ENCODE results near the gene CLDN19.

The CLDN19 gene

GRCh38 chr1:42774928-42775526 is 35.0 kb upstream of the CLDN19 start:
- peaks cover 2% of the 10 kb centered on the region; the same call in 1 of the 2 replicates for H3K4me1 ChIP-seq (ENCODE audit: control insufficient read depth, insufficient read depth, low read length)
- no peaks in the 10 kb centered on the region for H3K9me3 ChIP-seq (ENCODE audit: control insufficient read depth, insufficient read depth, low read length)
- no peaks in the 10 kb centered on the region for H3K27me3 ChIP-seq (ENCODE audit: control insufficient read depth, insufficient read depth, low read length)
- no peak overlapping the region for H3K9ac ChIP-seq (ENCODE audit: low read depth, low read length)
- H3K4me3 ChIP-seq (ENCODE audit: low read depth, low read length): no peak overlapping the region
- H3K36me3 ChIP-seq (ENCODE audit: control insufficient read depth, insufficient read depth, low read length): peaks cover 53% of the 10 kb centered on the region
- no peak overlapping the region for H3K27ac ChIP-seq (ENCODE audit: low read depth, low read length)

GRCh38 chr1:42773420-42773819 is 33.4 kb upstream of the CLDN19 start:
- Histone ChIP-seq H3K36me3 (ENCODE audit: control insufficient read depth, insufficient read depth, low read length) (peaks cover 44% of the 10 kb centered on the region), H3K9me3 (ENCODE audit: control insufficient read depth, insufficient read depth, low read length) (no peaks in the 10 kb centered on the region), H3K27me3 (ENCODE audit: control insufficient read depth, insufficient read depth, low read length) (no peaks in the 10 kb centered on the region), H3K9ac (ENCODE audit: low read depth, low read length) (no peak overlapping the region), H3K27ac (ENCODE audit: low read depth, low read length) (no peak overlapping the region), H3K4me1 (ENCODE audit: control insufficient read depth, insufficient read depth, low read length) (peaks cover 2% of the 10 kb centered on the region; the same call in 1 of the 2 replicates), H3K4me3 (ENCODE audit: low read depth, low read length) (no peak overlapping the region)

- peaks cover 10% of the 10 kb centered on the region for H3K36me3 ChIP-seq (ENCODE audit: control insufficient read depth, insufficient read depth, low read length)
- H3K9me3 ChIP-seq (ENCODE audit: control insufficient read depth, insufficient read depth, low read length): no peaks in the 10 kb centered on the region
- no peak overlapping the region for H3K9ac ChIP-seq (ENCODE audit: low read depth, low read length)
- H3K27ac ChIP-seq (ENCODE audit: low read depth, low read length): no peak overlapping the region
- H3K4me3 ChIP-seq (ENCODE audit: low read depth, low read length): no peak overlapping the region
- peaks cover 12% of the 10 kb centered on the region for H3K4me1 ChIP-seq (ENCODE audit: control insufficient read depth, insufficient read depth, low read length)
- no peaks in the 10 kb centered on the region for H3K27me3 ChIP-seq (ENCODE audit: control insufficient read depth, insufficient read depth, low read length)
Observed at GRCh38 chr1:42769811-42770210, 29.8 kb upstream of the CLDN19 start.

GRCh38 chr1:42768172-42768571 is 28.1 kb upstream of the CLDN19 start:
- Histone ChIP-seq H3K27ac (ENCODE audit: low read depth, low read length) (no peak overlapping the region), H3K4me1 (ENCODE audit: control insufficient read depth, insufficient read depth, low read length) (peaks cover 17% of the 10 kb centered on the region), H3K4me3 (ENCODE audit: low read depth, low read length) (peak overlapping the region; percentile 88), H3K9me3 (ENCODE audit: control insufficient read depth, insufficient read depth, low read length) (no peaks in the 10 kb centered on the region), H3K36me3 (ENCODE audit: control insufficient read depth, insufficient read depth, low read length) (no peaks in the 10 kb centered on the region; the same call in 1 of the 2 replicates), H3K9ac (ENCODE audit: low read depth, low read length) (0 out of 2 replicates have a peak overlapping the region, but pooled peaks have one; percentile 70), H3K27me3 (ENCODE audit: control insufficient read depth, insufficient read depth, low read length) (no peaks in the 10 kb centered on the region)

DNA sequence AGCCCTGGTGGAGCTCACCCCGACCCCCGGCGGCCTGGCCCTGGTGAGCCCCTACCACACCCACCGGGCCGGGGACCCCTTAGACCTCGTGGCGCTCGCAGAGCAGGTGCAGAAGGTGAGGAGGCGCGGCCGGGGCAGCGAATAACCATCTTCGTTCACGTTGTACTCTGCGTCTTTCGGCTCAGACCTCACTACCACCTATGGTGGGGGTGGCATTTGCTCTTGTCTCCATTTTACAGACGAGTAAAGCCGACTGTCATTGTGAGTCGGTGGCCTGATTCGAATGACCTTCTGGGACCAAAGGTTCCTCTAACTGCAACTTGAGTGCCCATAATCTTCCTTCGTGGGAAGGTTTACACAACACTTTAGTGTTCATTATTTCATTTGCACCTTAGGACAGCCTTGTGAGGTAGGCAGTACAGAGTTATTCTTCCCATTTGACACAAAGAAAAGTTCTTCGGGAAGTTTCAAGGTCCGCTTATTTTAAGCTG is 27.5 kb upstream of the CLDN19 start:
- Histone ChIP-seq H3K4me3 (ENCODE audit: low read depth, low read length) (peak overlapping the region; percentile 88), H3K4me1 (ENCODE audit: control insufficient read depth, insufficient read depth, low read length) (peaks cover 15% of the 10 kb centered on the region), H3K27ac (ENCODE audit: low read depth, low read length) (peak overlapping the region; percentile 77), H3K27me3 (ENCODE audit: control insufficient read depth, insufficient read depth, low read length) (no peaks in the 10 kb centered on the region), H3K9me3 (ENCODE audit: control insufficient read depth, insufficient read depth, low read length) (no peaks in the 10 kb centered on the region), H3K36me3 (ENCODE audit: control insufficient read depth, insufficient read depth, low read length) (no peaks in the 10 kb centered on the region), H3K9ac (ENCODE audit: low read depth, low read length) (peak overlapping the region; percentile 70)

GRCh38 chr1:42766741-42767509 is 26.9 kb upstream of the CLDN19 start, which contains the start of the genes C1orf50 and P3H1:
TSS of gene C1orf50 (plus strand) at chr1:42767249. CDS start at chr1:42767312, 63 bp downstream.
TSS of gene P3H1 (minus strand) at chr1:42767028. CDS start at chr1:42766971, 57 bp downstream.
- Histone ChIP-seq H3K27ac (ENCODE audit: low read depth, low read length) (peak within 1 kb of the TSS; percentile 77), H3K27me3 (ENCODE audit: control insufficient read depth, insufficient read depth, low read length) (no peaks in the 10 kb centered on the region), H3K4me1 (ENCODE audit: control insufficient read depth, insufficient read depth, low read length) (peaks cover 15% of the 10 kb centered on the region; the same call in 1 of the 2 replicates)

DNA sequence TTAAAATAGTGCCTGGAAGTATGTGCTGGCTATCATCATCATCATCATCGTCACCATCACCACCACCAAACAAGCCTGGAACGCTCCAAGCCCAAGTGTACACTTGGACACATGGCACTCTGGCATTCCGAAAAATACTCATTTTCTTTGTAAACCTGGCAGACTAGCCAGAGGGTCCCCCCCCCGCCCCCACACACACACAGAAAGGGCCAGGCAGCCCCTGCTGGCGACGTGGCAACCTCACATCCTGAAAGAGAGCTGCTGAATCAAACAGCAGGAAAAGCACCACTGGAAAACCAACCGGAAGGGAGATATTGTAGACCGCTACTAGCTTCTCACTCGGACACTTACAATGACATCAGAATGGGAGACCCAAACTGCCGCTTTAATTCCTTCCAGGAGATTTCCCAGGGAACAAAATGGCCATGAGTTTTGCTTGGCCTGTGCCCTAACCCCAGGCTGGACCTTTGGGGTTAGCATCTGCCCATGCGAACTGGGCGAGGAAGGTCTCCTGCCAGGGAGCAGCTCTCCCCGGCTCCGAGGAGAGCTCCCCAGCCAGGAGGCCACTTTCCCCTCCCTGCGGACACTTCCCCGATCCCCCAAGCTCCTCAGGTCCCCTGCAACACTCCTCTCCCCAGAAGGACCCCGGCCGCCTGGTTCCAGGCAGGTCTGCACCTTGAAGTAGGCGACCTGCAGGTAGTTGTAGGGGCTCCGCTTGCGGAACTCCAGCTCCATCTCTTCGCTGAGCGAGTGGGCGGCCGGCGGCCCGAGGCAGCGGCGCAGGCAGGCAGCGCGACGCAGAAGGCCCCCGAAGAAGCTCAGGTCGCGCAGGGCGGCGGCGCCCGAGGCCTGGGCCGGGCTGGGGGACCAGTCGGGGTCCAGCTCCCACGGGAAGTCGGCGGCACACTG is 26.1 kb upstream of the CLDN19 start:
- H3K9me3 ChIP-seq (ENCODE audit: control insufficient read depth, insufficient read depth, low read length): no peaks in the 10 kb centered on the region
- H3K9ac ChIP-seq (ENCODE audit: low read depth, low read length): peak overlapping the region; percentile 58
- H3K27me3 ChIP-seq (ENCODE audit: control insufficient read depth, insufficient read depth, low read length): no peaks in the 10 kb centered on the region
- peaks cover 15% of the 10 kb centered on the region; the same call in 1 of the 2 replicates for H3K4me1 ChIP-seq (ENCODE audit: control insufficient read depth, insufficient read depth, low read length)
- peak overlapping the region; percentile 58 for H3K27ac ChIP-seq (ENCODE audit: low read depth, low read length)
- peak overlapping the region; percentile 88 for H3K4me3 ChIP-seq (ENCODE audit: low read depth, low read length)
- peaks cover 14% of the 10 kb centered on the region; the same call in 1 of the 2 replicates for H3K36me3 ChIP-seq (ENCODE audit: control insufficient read depth, insufficient read depth, low read length)

More at GRCh38 chr1:42766741-42767509, 26.9 kb upstream of the CLDN19 start, which contains the start of the genes C1orf50 and P3H1:
- Histone ChIP-seq H3K4me3 (ENCODE audit: low read depth, low read length) (peak within 1 kb of the TSS; percentile 88), H3K9ac (ENCODE audit: low read depth, low read length) (peak within 1 kb of the TSS; percentile 70), H3K9me3 (ENCODE audit: control insufficient read depth, insufficient read depth, low read length) (no peaks in the 10 kb centered on the region), H3K36me3 (ENCODE audit: control insufficient read depth, insufficient read depth, low read length) (peaks cover 6% of the 10 kb centered on the region; the same call in 1 of the 2 replicates)

GRCh38 chr1:42765269-42765668 is 25.2 kb upstream of the CLDN19 start:
- peak overlapping the region; percentile 4; the same call in 1 of the 2 replicates for H3K9ac ChIP-seq (ENCODE audit: low read depth, low read length)
- H3K27ac ChIP-seq (ENCODE audit: low read depth, low read length): no peak overlapping the region
- peaks cover 15% of the 10 kb centered on the region; the same call in 1 of the 2 replicates for H3K4me1 ChIP-seq (ENCODE audit: control insufficient read depth, insufficient read depth, low read length)
- peaks cover 16% of the 10 kb centered on the region; the same call in 1 of the 2 replicates for H3K36me3 ChIP-seq (ENCODE audit: control insufficient read depth, insufficient read depth, low read length)
- H3K9me3 ChIP-seq (ENCODE audit: control insufficient read depth, insufficient read depth, low read length): no peaks in the 10 kb centered on the region
- peak overlapping the region; percentile 88 for H3K4me3 ChIP-seq (ENCODE audit: low read depth, low read length)
- no peaks in the 10 kb centered on the region for H3K27me3 ChIP-seq (ENCODE audit: control insufficient read depth, insufficient read depth, low read length)

- H3K4me3 ChIP-seq (ENCODE audit: low read depth, low read length): no peak overlapping the region
- H3K27ac ChIP-seq (ENCODE audit: low read depth, low read length): no peak overlapping the region
- peaks cover 15% of the 10 kb centered on the region; the same call in 1 of the 2 replicates for H3K4me1 ChIP-seq (ENCODE audit: control insufficient read depth, insufficient read depth, low read length)
- peaks cover 37% of the 10 kb centered on the region for H3K36me3 ChIP-seq (ENCODE audit: control insufficient read depth, insufficient read depth, low read length)
- no peaks in the 10 kb centered on the region for H3K27me3 ChIP-seq (ENCODE audit: control insufficient read depth, insufficient read depth, low read length)
- H3K9ac ChIP-seq (ENCODE audit: low read depth, low read length): no peak overlapping the region
- H3K9me3 ChIP-seq (ENCODE audit: control insufficient read depth, insufficient read depth, low read length): no peaks in the 10 kb centered on the region
Observed at GRCh38 chr1:42762269-42762668, 22.2 kb upstream of the CLDN19 start.

- no peak overlapping the region for H3K27ac ChIP-seq (ENCODE audit: low read depth, low read length)
- H3K27me3 ChIP-seq (ENCODE audit: control insufficient read depth, insufficient read depth, low read length): no peaks in the 10 kb centered on the region
- H3K4me1 ChIP-seq (ENCODE audit: control insufficient read depth, insufficient read depth, low read length): peaks cover 15% of the 10 kb centered on the region; the same call in 1 of the 2 replicates
- H3K4me3 ChIP-seq (ENCODE audit: low read depth, low read length): no peak overlapping the region
- H3K36me3 ChIP-seq (ENCODE audit: control insufficient read depth, insufficient read depth, low read length): peaks cover 42% of the 10 kb centered on the region
- no peaks in the 10 kb centered on the region for H3K9me3 ChIP-seq (ENCODE audit: control insufficient read depth, insufficient read depth, low read length)
- H3K9ac ChIP-seq (ENCODE audit: low read depth, low read length): no peak overlapping the region
Observed at GRCh38 chr1:42761567-42761966, 21.5 kb upstream of the CLDN19 start.
